HG03469 (cell line): ENCODE measurements around the gene PPP6R3.
"Not testable (repeated sequence)": the region's sequence is repeated elsewhere in the genome, so short reads cannot be mapped to it uniquely, and the experiment has no call there.

Experiments
- ATAC-seq: cut with Tn5 transposase; IDR thresholded peaks from one replicate; pipeline ENCODE4 v1.9.1; 2021; ENCODE audit warnings: mild to moderate bottlenecking, moderate library complexity, moderate number of reproducible peaks; ENCODE audit not compliant: unreplicated experiment

Gene PPP6R3

GRCh38 chr11:68523033-68523432, 62.5 kb downstream of the PPP6R3 start:
- ATAC-seq = no peak

GRCh38 chr11:68523743-68524142, 63.2 kb downstream of the PPP6R3 start:
- no peak for ATAC-seq

- ATAC-seq = no peak
These were observed 63.7 kb downstream of the PPP6R3 start for GRCh38 chr11:68524213-68524612.

- no peak for ATAC-seq
These were observed 64.1 kb downstream of the PPP6R3 start for GRCh38 chr11:68524681-68525080.

- ATAC-seq = no peak
These were observed 64.8 kb downstream of the PPP6R3 start for GRCh38 chr11:68525336-68525735.

GRCh38 chr11:68525930-68526329, 65.4 kb downstream of the PPP6R3 start:
- no peak for ATAC-seq

GRCh38 chr11:68527585-68527984, 67.0 kb downstream of the PPP6R3 start:
- ATAC-seq = no peak

GRCh38 chr11:68528630-68529029, 68.1 kb downstream of the PPP6R3 start:
- no peak for ATAC-seq

GRCh38 chr11:68531129-68531693, 70.7 kb downstream of the PPP6R3 start:
- no peak for ATAC-seq

- no peak for ATAC-seq
These were observed 72.3 kb downstream of the PPP6R3 start for GRCh38 chr11:68532727-68533369.

- ATAC-seq = no peak
These were observed 73.4 kb downstream of the PPP6R3 start for GRCh38 chr11:68533945-68534344.

GRCh38 chr11:68535098-68535497, 74.5 kb downstream of the PPP6R3 start:
- ATAC-seq = no peak

- no peak for ATAC-seq
These were observed 76.2 kb downstream of the PPP6R3 start for GRCh38 chr11:68536706-68537105.

GRCh38 chr11:68538025-68538424, 77.5 kb downstream of the PPP6R3 start:
- no peak for ATAC-seq

- ATAC-seq = no peak
These were observed 78.8 kb downstream of the PPP6R3 start for GRCh38 chr11:68539395-68539794.

GRCh38 chr11:68540504-68540903, 80.0 kb downstream of the PPP6R3 start:
- ATAC-seq = not testable (repeated sequence)

- ATAC-seq = no peak
These were observed 80.6 kb downstream of the PPP6R3 start for GRCh38 chr11:68541116-68541515.

GRCh38 chr11:68541991-68542390, 81.4 kb downstream of the PPP6R3 start:
- ATAC-seq = no peak

GRCh38 chr11:68542617-68543016, 82.1 kb downstream of the PPP6R3 start:
- no peak for ATAC-seq

GRCh38 chr11:68543594-68543993, 83.0 kb downstream of the PPP6R3 start:
- no peak for ATAC-seq

GRCh38 chr11:68545347-68545746, 84.8 kb downstream of the PPP6R3 start:
- no peak for ATAC-seq

- no peak for ATAC-seq
These were observed 85.2 kb downstream of the PPP6R3 start for GRCh38 chr11:68545796-68546195.

GRCh38 chr11:68546555-68546954, 86.0 kb downstream of the PPP6R3 start:
- ATAC-seq = no peak
